ENCODE measurements around the gene GAGE12G.
"Not testable (repeated sequence)": the region's sequence is repeated elsewhere in the genome, so short reads cannot be mapped to it uniquely, and the experiment has no call there.

GAGE12G gene, protein sequence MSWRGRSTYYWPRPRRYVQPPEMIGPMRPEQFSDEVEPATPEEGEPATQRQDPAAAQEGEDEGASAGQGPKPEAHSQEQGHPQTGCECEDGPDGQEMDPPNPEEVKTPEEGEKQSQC

GRCh38 chrX:49570100-49570499 lies at the start of gene GAGE12G:
TSS of gene GAGE12G (plus strand) at chrX:49570400. CDS start at chrX:49571555, 1,155 bp downstream.
- DNase-seq (ENCODE audit: insufficient read length, low spot score); FAIRE-seq: not testable (repeated sequence)

GRCh38 chrX:49531877-49532276 lies 38.3 kb upstream of the GAGE12G start, which contains the start of gene GAGE12C:
TSS of gene GAGE12C (plus strand) at chrX:49532177. CDS start at chrX:49533332, 1,155 bp downstream.
- not testable (repeated sequence) for FAIRE-seq

DNA sequence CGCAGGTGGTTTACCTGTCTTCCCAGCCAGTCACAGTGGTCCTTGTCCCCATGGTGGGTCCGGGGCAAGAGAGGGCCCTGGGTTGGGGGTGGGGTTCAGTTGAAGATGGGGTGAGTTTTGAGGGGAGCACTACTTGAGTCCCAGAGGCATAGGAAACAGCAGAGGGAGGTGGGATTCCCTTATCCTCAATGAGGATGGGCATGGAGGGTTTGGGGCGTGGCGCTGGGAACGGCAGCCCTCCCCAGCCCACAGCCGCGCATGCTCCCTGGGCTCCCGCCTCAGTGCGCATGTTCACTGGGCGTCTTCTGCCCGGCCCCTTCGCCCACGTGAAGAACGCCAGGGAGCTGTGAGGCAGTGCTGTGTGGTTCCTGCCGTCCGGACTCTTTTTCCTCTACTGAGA lies 28.8 kb upstream of the GAGE12G start, which contains the start of gene GAGE12D:
Gene GAGE12D (plus strand): TSS at position 301 of the 400 bp plus-strand sequence. CDS start 1,155 bp downstream, outside the sequence.
- FAIRE-seq = not testable (repeated sequence)

More at GRCh38 chrX:49531877-49532276, 38.3 kb upstream of the GAGE12G start, which contains the start of gene GAGE12C:
- not testable (repeated sequence) for DNase-seq (ENCODE audit: insufficient read length, low spot score)

GRCh38 chrX:49550989-49551388 lies 19.2 kb upstream of the GAGE12G start, which contains the start of gene GAGE12E:
TSS of gene GAGE12E (plus strand) at chrX:49551289. CDS start at chrX:49552444, 1,155 bp downstream.
- FAIRE-seq; DNase-seq (ENCODE audit: insufficient read length, low spot score): not testable (repeated sequence)

More for the DNA sequence above, 28.8 kb upstream of the GAGE12G start, which contains the start of gene GAGE12D:
- DNase-seq (ENCODE audit: insufficient read length, low spot score) = not testable (repeated sequence)

DNA sequence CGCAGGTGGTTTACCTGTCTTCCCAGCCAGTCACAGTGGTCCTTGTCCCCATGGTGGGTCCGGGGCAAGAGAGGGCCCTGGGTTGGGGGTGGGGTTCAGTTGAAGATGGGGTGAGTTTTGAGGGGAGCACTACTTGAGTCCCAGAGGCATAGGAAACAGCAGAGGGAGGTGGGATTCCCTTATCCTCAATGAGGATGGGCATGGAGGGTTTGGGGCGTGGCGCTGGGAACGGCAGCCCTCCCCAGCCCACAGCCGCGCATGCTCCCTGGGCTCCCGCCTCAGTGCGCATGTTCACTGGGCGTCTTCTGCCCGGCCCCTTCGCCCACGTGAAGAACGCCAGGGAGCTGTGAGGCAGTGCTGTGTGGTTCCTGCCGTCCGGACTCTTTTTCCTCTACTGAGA lies 9.7 kb upstream of the GAGE12G start, which contains the start of gene GAGE12F:
Gene GAGE12F (plus strand): TSS at position 301 of the 400 bp plus-strand sequence. CDS start 1,155 bp downstream, outside the sequence.
- not testable (repeated sequence) for FAIRE-seq; DNase-seq (ENCODE audit: insufficient read length, low spot score)

DNA sequence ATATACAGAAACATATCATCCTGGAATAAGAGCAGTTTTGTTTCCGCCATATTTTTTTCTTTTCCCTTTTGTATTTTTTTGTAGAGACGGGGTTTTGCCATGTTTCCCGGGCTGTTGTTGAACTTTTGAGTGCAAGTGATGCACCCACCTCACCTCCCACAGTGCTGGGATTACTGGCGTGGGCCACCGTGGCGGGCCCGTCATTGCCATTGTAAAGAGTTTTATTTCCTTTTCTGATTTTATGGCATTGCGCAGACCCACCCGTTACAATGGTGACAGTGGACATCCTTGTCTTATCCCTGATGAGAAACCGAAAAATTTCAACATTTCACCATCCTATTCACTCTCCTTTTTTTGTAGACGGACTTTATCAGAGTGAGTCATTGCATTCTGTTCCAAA lies 1.5 kb upstream of the GAGE12G start:
- FAIRE-seq = not testable (repeated sequence)

DNA sequence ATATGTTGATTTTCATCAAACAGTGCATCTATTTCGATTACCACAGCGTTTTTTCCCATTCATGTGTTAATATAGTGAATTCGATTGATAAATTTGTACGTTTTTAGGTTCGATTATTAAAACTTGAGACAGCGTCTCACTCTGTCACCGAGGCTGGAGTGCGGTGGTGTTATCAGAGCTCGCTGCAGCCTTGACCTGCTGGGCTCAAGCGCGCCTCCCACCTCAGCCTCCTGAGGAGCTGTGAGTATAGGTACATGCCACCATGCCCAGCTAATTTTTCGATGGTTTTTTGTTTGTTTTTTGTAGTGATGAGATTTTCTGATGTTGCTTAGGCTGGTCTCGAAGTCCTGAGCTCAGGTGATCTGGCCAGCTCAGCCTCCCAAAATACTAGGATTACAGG lies 1.0 kb upstream of the GAGE12G start:
- not testable (repeated sequence) for FAIRE-seq; DNase-seq (ENCODE audit: insufficient read length, low spot score)

More for the DNA sequence above, 1.5 kb upstream of the GAGE12G start:
- not testable (repeated sequence) for DNase-seq (ENCODE audit: insufficient read length, low spot score)

- not testable (repeated sequence) for FAIRE-seq; DNase-seq (ENCODE audit: insufficient read length, low spot score)
Observed at GRCh38 chrX:49579649-49580048, 9.4 kb downstream of the GAGE12G start, which contains the start of gene GAGE12H. TSS of gene GAGE12H (plus strand) at chrX:49579949. CDS start at chrX:49581104, 1,155 bp downstream.

DNA sequence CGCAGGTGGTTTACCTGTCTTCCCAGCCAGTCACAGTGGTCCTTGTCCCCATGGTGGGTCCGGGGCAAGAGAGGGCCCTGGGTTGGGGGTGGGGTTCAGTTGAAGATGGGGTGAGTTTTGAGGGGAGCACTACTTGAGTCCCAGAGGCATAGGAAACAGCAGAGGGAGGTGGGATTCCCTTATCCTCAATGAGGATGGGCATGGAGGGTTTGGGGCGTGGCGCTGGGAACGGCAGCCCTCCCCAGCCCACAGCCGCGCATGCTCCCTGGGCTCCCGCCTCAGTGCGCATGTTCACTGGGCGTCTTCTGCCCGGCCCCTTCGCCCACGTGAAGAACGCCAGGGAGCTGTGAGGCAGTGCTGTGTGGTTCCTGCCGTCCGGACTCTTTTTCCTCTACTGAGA lies 19.0 kb downstream of the GAGE12G start, which contains the start of gene GAGE2A:
Gene GAGE2A (plus strand): TSS at position 301 of the 400 bp plus-strand sequence. CDS start 1,155 bp downstream, outside the sequence.
- FAIRE-seq = not testable (repeated sequence)

DNA sequence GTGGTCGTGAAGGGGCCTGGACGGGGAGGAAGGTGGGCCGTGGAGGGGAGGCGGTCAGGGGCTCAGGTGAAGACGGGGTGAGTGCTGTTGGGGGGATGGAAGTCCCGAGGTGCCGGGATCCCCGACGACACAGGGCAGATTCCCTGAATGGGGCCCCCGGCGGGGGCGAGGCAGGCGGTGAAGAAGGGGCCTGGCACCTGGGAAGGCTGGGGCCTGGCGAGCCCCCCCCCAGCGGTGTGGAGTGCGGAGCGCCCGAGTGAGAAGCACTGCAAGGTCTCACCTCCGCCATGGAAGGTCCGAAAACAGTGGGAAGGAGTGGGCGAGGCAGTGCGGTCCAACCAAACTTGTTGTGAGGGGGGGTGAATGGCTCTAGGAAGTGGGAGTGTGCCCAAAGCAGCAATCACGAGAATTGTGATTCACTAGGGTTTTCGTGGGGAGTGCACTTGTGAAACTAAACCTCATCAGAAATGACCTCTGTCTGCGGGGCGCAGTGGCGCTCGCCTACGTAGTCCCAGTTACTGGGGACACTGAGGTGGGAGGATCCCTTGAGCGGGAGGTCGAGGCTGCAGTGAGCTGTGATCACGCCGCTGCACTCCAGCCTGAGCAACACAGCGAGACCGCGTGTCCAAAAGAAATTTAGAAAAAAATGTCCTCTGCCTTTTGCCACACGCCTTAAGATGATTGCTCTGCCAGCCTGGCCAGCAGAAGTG lies 19.7 kb downstream of the GAGE12G start:
- DNase-seq (ENCODE audit: insufficient read length, low spot score); FAIRE-seq: not testable (repeated sequence)

More for the DNA sequence above, 19.0 kb downstream of the GAGE12G start, which contains the start of gene GAGE2A:
- not testable (repeated sequence) for DNase-seq (ENCODE audit: insufficient read length, low spot score)

GRCh38 chrX:49590488-49590887 lies 20.3 kb downstream of the GAGE12G start:
- not testable (repeated sequence) for FAIRE-seq; DNase-seq (ENCODE audit: insufficient read length, low spot score)

DNA sequence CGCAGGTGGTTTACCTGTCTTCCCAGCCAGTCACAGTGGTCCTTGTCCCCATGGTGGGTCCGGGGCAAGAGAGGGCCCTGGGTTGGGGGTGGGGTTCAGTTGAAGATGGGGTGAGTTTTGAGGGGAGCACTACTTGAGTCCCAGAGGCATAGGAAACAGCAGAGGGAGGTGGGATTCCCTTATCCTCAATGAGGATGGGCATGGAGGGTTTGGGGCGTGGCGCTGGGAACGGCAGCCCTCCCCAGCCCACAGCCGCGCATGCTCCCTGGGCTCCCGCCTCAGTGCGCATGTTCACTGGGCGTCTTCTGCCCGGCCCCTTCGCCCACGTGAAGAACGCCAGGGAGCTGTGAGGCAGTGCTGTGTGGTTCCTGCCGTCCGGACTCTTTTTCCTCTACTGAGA lies 28.5 kb downstream of the GAGE12G start, which contains the start of gene GAGE1:
Gene GAGE1 (plus strand): TSS at position 301 of the 400 bp plus-strand sequence. CDS start 1,155 bp downstream, outside the sequence.
- FAIRE-seq; DNase-seq (ENCODE audit: insufficient read length, low spot score): not testable (repeated sequence)

DNA sequence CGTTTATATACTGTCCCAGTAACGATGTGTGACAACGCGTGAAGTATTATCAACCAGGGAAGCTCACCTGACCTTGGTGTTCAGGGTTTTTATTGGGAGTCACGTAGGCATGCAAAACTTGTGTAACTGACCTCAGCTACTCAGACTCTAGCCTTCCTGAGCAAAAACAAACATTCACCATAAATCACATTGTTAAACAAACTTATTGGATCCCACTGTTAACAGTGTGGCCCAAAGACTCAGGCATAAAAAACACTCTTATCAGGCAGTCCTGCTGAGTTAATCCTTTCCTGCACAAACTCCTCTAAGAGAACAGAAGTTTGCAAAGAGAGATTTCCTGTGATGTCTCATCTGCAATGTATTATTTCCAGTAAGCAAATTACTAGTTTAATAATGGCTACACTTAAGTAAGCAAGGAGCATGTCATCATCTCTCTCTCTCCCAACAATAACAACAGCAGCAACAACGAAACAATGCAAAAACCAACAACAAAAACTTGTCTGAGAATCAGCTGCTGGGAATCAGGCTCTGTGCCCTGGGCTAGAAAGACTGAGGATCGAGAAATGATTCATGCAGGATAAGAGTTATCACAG lies 40.6 kb downstream of the GAGE12G start:
- no peak for DNase-seq (ENCODE audit: insufficient read length, low spot score)
- no peak for FAIRE-seq

- FAIRE-seq = no peak
Observed at GRCh38 chrX:49618574-49618973, 48.4 kb downstream of the GAGE12G start.

More at GRCh38 chrX:49618574-49618973, 48.4 kb downstream of the GAGE12G start:
- no peak for DNase-seq (ENCODE audit: insufficient read length, low spot score)
